ES-I3 (cell line): ENCODE results near the gene OOEP.

ENCODE experiments used
- H3K36me3 ChIP-seq: 2 replicates; pipeline ENCODE4 v1.6.1; 2013; ENCODE audit warnings: mild to moderate bottlenecking, low read length, control low read depth, moderate library complexity; ENCODE audit not compliant: insufficient read depth
- H3K4me1 ChIP-seq: 2 replicates; pipeline ENCODE4 v1.6.1; 2013; ENCODE audit warnings: mild to moderate bottlenecking, control low read depth, low read length; ENCODE audit not compliant: insufficient read depth
- H3K9ac ChIP-seq: 2 replicates; pipeline ENCODE4 v1.6.1; 2013; ENCODE audit warnings: low read depth, mild to moderate bottlenecking, low read length, moderate library complexity
- H3K9me3 ChIP-seq: 2 replicates; pipeline ENCODE4 v1.6.1; 2013; ENCODE audit warnings: mild to moderate bottlenecking, low read length, moderate library complexity; ENCODE audit not compliant: control insufficient read depth, insufficient read depth

Gene OOEP

DNA sequence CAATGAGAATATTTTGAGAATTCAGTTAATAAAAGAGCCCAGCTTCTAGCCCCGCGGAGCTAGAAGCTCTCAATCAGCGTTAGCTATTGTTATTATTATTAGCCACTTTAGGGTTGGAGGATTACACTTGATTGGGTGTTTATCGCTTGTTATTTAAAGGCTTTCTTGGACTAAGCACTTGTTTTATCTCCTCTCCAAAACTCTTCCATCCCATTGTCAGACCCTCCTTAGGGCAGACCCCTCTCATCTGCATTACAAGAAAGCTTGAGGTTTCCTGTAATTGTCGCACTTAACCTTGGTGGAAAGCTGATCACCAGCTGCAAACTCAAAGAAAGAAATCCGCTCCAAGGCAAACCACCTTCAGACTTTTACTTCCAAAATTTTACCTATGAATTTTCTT, 20.4 kb downstream of the OOEP start:
- Histone ChIP-seq H3K9me3 (no peaks in the 10 kb centered on the region), H3K9ac (peak overlapping the region; percentile 7; the same call in 1 of the 2 replicates), H3K36me3 (no peaks in the 10 kb centered on the region), H3K4me1 (peaks cover 18% of the 10 kb centered on the region)

DNA sequence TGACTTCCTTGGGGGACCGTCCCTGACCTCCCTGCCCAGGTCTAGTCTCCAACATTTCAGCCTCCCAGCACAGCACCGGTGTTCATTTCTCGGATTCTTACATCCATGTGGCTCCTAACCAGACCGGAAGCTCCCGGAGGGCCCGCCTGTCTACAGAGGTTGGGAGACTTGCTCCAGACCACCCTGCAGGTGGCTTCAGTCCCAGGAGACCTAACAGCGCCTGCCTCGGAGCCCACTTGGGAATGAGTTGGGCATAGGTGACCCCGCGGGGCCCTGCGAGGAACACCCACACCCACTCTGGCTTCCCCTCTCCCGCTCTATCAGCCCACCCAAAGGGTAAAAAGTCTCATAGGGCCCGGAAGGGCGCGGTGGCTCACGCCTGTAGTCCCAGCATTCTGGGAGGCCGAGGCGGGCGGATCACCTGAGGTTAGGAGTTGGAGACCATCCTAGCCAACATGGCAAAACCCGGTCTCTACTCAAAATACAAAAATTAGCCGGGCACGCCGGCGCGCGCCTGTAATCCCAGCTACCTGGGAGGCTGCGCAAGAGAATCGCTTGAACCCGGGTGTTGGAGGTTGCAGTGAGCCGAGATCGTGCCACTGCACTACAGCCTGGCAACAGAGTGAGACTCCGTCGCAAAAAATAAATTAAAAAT, 21.0 kb downstream of the OOEP start:
- no peaks in the 10 kb centered on the region for H3K9me3 ChIP-seq
- H3K9ac ChIP-seq: no peak overlapping the region
- H3K4me1 ChIP-seq: peaks cover 18% of the 10 kb centered on the region
- no peaks in the 10 kb centered on the region for H3K36me3 ChIP-seq

DNA sequence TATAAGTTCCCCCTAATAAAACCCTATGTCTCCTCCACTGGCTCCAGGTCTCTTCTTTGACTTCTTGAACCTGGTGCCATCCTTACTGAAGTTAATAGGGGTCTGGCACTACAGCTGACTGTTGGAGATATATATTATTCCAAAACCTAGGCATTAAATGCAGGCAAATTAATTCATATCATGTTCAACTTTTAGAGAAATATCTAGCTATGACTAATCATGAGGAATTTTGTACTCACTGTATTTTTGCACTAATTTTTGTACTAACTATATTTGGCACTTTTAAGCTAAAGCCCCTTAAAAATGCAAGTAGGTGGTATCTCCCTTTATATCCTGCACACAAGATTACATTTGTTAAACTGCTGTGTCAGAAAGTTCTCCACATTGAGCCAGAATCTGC, 26.5 kb downstream of the OOEP start:
- no peaks in the 10 kb centered on the region for H3K36me3 ChIP-seq
- H3K4me1 ChIP-seq: peaks cover 13% of the 10 kb centered on the region

DNA sequence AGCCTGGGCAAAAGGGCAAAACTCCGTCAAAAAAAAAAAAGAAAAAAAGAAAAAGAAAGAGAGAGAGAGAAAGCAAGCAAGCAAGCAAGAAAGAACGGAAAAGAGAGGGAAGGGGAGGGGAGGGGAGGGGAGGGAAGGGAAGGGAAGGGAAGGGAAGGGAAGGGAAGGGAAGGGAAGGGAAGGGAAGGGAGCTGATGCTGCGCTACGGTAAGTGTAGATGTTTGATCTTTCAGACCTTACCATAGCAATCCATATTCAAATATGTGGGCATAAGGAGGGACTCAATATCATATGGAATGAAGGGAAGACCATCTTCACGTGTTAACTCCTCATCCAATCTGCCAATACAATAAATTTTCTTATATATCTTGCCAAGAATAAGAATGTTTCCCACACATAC, 27.5 kb downstream of the OOEP start:
- H3K9me3 ChIP-seq: no peaks in the 10 kb centered on the region
- no peaks in the 10 kb centered on the region for H3K36me3 ChIP-seq
- no peak overlapping the region for H3K9ac ChIP-seq
- peaks cover 13% of the 10 kb centered on the region for H3K4me1 ChIP-seq

More for the DNA sequence above, 26.5 kb downstream of the OOEP start:
- Histone ChIP-seq H3K9me3 (no peaks in the 10 kb centered on the region), H3K9ac (no peak overlapping the region)

DNA sequence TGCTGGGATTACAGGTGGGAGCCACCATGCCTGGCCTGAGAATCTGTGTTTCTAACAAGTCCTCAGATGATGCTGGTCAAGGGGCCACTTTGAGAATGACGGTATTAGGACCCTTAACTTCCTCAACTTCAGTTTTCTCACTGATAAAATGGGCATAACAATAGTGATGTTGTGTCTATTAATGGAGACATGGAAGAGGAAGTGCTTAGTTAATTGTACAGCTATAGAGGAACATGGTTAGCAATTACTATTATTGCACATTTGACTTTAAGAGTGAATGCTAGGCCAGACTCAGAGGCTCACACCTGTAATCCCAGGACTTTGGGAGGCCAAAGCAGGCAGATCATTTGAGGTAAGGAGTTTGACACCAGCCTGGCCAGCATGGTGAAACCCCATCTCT, 28.4 kb downstream of the OOEP start:
- H3K4me1 ChIP-seq: peaks cover 13% of the 10 kb centered on the region
- no peak overlapping the region for H3K9ac ChIP-seq
- H3K9me3 ChIP-seq: no peaks in the 10 kb centered on the region

DNA sequence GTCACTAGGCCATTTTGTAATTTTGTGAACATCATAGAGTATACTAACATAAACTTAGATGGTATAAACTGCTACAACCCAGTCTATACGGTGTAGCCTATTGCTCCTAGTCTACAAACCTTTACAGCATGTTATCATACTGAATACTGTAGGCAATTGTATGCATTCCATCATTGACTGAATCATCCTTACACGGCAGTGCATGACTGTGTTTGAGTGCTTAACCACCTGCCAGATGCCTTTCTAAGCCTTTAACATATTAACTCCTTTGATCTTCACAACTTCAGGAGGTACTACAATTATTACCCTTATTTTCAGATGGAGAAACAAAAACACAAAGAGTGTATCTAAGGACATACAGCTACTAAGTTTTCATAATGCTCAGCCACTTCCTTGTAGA, 29.6 kb downstream of the OOEP start:
- H3K36me3 ChIP-seq: no peaks in the 10 kb centered on the region
- H3K9me3 ChIP-seq: no peaks in the 10 kb centered on the region
- H3K4me1 ChIP-seq: peaks cover 13% of the 10 kb centered on the region
- no peak overlapping the region for H3K9ac ChIP-seq

More for the DNA sequence above, 28.4 kb downstream of the OOEP start:
- no peaks in the 10 kb centered on the region for H3K36me3 ChIP-seq

DNA sequence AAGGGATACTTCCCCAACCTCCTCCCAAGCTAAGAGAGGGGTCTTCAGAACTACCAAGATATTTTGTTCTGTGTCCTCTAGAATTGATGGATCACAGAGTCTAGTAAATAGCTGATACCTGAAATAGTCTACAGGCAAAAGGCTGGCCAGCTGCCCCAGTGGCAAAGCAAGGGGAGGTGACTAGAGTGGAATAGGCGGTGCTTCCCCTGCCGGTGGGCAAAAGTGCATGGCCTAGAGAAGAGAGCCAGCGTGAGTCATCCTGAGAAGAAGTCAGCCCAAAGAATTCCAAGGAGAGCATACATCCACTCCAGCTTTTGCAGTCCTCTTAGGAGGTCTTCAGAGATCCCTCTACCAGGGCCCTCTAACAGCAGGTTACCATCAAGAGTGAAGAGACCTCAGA, 30.4 kb downstream of the OOEP start:
- Histone ChIP-seq H3K4me1 (peaks cover 13% of the 10 kb centered on the region), H3K9ac (no peak overlapping the region), H3K9me3 (no peaks in the 10 kb centered on the region)

DNA sequence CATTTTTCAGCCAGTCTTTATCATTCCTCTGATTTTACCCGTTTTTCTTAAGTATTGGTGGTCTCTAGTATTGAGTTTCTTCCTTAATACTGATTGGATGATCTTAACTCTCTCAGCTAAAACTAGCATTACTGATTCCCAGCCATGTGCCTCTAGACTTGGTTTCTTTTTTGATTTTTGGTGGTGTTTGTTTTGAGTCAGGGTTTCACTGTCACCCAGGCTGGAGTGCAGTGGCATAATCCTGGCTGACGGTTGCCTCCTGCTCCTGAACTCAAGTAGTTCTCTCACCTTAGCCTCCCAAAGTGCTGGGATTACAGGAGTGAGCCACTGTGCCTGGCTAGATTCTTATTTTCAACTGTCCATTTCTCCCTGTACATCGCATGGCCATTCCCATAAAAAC, 40.5 kb downstream of the OOEP start:
- no peak overlapping the region for H3K9ac ChIP-seq

More for the DNA sequence above, 30.4 kb downstream of the OOEP start:
- no peaks in the 10 kb centered on the region for H3K36me3 ChIP-seq

DNA sequence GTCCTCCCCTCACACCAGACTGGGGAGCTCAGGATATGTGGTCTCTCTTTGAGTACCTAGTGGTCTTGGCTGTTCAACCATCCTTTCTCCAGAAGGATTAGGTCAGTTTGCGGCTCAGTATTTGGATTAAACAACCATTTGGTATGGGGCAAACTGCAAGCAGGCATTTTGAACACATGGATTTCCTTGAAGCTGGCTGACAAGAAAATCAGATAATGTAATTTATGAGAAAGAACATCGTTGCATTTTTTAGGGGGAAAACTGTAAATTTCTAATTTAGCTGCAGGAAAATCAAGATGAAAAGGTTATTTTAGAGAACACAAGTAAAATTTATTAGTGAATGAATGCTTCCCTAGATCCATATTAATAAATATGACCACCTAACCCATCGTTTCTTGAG, 40.9 kb downstream of the OOEP start:
- no peaks in the 10 kb centered on the region for H3K9me3 ChIP-seq
- no peaks in the 10 kb centered on the region for H3K36me3 ChIP-seq
- H3K4me1 ChIP-seq: no peaks in the 10 kb centered on the region
- no peak overlapping the region for H3K9ac ChIP-seq

More for the DNA sequence above, 40.5 kb downstream of the OOEP start:
- Histone ChIP-seq H3K9me3 (no peaks in the 10 kb centered on the region), H3K36me3 (no peaks in the 10 kb centered on the region), H3K4me1 (no peaks in the 10 kb centered on the region)

DNA sequence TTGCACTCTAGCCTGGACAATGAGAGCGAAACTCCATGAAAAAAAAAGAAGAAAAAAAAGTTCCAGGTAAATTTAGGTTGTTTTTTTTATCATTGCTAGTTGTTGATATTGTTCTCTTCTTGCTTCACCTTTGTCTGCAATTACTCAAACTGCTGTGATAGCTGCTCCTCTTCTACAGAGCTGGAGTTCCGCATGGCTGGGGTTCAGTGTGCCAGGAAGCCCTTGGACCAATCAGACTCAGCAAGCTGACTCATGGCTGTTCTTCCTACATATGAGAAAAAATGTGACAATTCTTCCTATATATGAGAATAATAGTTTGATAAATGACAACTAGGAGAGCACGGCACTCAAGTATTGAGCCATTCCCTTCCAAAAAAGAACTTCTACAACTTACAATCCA, 44.0 kb downstream of the OOEP start:
- no peak overlapping the region for H3K9ac ChIP-seq
- H3K36me3 ChIP-seq: no peaks in the 10 kb centered on the region
- H3K4me1 ChIP-seq: no peaks in the 10 kb centered on the region
- H3K9me3 ChIP-seq: no peaks in the 10 kb centered on the region

DNA sequence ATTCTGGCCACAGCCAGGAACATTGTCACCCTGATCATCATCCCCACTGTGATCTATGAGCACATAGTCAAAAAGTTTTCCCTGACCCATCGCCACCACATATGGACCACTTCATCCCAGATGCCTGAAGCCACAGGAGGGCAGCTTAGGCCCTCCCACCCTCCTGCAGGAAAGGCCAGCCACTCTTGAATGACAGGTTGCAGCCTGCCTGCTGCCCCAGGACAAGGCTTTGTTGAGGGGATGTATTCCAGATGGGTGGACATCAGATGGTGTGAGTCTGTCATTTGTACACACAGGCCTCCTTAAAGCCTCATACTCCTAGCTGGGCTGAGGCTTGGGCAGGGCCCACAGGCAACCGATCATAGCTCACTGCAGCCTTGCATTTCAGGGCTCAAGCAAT, 46.4 kb downstream of the OOEP start:
- Histone ChIP-seq H3K36me3 (no peaks in the 10 kb centered on the region), H3K4me1 (no peaks in the 10 kb centered on the region), H3K9ac (no peak overlapping the region), H3K9me3 (no peaks in the 10 kb centered on the region)
